HL-60/S4 (cell line): ENCODE measurements around the gene DDX39B.
"Not testable (repeated sequence)": the region's sequence is repeated elsewhere in the genome, so short reads cannot be mapped to it uniquely, and the experiment has no call there.

ENCODE experiments used
- in situ Hi-C: fragments of 300-500 bp; cut with MboI; formaldehyde crosslinking; loops from 2 replicates; pipeline ENCODE4 v1.14.3; 2022; ENCODE audit warnings: low sequenced_read_pairs

Gene DDX39B

GRCh38 chr6:31487674-31488073, 54.1 kb downstream of the DDX39B start:
- in situ Hi-C loops = not testable (repeated sequence)

DNA sequence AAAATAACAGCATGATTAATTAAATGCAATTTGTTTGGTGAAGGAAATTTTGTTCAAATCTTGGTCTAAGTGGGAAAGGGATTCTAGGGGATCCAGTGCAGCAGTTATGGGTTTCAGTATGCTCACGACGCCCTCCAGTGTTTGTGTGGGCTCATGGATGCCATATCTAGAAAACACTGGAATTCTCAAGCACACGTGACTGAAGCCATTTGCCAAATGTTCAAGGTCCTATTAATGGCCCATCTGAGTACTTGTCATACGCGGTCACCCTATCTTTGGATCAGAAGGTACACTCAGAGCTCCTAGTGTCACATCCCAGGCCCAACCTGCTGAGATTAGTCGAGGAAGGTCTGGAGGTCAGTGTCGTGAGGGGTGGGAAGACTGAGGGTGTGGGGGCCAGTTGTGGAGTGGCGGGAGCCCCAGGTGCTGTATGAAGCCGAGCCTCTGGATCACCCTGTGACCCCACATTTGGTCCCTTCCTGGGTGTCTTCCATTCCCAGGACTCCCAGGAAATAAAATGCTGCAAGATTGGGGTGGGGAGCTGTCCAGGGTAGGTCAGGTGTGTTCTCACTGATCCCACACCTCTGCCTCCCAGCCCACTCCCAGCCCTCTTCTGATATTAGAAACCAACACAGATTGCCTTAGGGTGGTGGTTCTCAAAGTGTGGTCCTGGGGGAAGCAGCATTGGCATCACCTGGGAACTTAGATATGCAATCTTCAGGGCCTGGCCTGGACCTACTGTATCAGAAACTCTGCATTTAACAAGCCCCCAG, 55.6 kb downstream of the DDX39B start:
- in situ Hi-C loops = not testable (repeated sequence)

DNA sequence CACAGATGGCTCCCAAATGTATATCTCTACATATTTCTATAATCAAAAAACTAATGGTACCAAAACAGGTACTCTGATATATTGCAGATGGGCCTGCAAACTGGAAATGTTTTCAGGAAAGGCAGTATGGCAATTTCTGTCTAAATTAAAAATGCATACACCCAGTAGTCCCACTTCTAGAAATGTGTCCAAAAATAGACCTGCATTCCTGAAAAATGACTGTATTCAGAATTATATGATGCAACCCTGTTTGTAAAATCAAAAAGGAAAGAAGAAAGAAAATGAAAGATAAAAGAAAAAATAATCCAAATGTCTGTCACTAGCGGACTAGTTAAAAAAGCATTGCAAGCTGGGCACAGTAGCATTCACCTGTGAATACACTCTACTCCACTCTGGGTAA, 56.7 kb downstream of the DDX39B start:
- in situ Hi-C loops = no loop called here

DNA sequence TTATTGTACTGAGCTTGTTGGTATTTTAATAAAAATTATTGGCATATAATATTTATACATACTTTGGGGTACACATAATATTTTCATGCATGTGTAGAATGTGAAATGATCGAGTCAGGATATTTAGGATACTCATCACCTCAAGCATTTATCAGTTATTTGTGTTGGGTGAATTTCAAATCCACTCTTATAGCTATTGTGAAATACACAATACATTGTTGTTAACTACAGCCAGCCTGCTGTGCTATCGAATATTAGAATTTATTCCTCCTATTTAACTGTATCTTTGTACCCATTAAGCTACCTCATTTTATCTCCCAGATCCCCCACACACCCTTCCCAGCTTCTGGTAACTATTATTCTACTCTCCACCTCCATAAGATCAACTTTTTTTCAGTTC, 58.4 kb downstream of the DDX39B start:
- in situ Hi-C loops = no loop called here

GRCh38 chr6:31480574-31480973, 61.2 kb downstream of the DDX39B start:
- in situ Hi-C loops = no loop called here
